ENCODE results near the gene COL23A1.
"Not testable (repeated sequence)": the region's sequence is repeated elsewhere in the genome, so short reads cannot be mapped to it uniquely, and the experiment has no call there.

The COL23A1 gene

GRCh38 chr5:178371362-178372111, 218.7 kb downstream of the COL23A1 start:
- no peaks in the 10 kb centered on the region for H3K4me1 Mint-ChIP-seq
- H3K4me3 Mint-ChIP-seq, result no peak overlapping the region
- H3K27ac Mint-ChIP-seq, result no peak overlapping the region
- peaks cover 2% of the 10 kb centered on the region for H3K27me3 Mint-ChIP-seq
- no peaks in the 10 kb centered on the region for H3K9me3 Mint-ChIP-seq
- H3K36me3 Mint-ChIP-seq, result no peaks in the 10 kb centered on the region

DNA sequence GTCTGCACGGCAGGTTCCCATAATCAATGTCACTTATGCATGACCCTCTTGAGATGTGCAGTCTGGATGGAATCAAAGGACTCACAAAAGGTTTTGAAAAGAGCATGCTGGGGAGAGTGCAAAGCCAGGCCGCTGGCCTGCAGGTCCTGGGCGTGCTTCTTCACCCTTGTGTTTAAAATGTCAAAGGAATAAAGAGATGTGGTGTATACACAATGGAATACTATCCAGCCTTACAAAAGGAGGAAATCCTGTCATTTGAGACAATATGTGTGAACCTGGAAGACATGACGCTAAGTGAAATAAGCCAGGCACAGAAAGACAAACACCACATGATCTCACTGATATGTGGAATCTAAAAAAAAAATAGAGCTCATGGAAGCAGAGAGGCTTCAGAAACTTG, 220.1 kb downstream of the COL23A1 start:
- Mint-ChIP-seq H3K4me1 (no peaks in the 10 kb centered on the region), H3K27me3 (peaks cover 2% of the 10 kb centered on the region), H3K36me3 (no peaks in the 10 kb centered on the region), H3K9me3 (no peaks in the 10 kb centered on the region), H3K4me3 (no peak overlapping the region), H3K27ac (no peak overlapping the region)

DNA sequence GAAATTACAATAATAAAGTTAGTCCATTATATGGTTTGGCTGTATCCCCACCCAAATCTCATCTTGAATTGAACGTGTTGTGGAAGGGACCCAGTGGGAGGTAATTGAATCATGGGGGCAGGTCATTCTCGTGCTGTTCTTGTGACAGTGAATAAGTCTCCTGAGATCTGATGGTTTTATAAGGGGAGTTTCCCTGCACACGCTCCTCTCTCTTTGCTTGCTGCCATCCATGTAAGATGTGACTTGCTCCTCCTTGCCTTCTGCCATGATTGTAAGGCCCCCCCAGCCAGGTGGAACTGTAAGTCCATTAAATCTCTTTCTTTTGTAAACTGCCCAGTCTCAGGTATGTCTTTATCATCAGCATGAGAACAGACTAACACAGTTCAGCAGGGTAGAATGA, 220.7 kb downstream of the COL23A1 start:
- H3K27ac Mint-ChIP-seq, H3K36me3 Mint-ChIP-seq, H3K4me1 Mint-ChIP-seq: not testable (repeated sequence)

DNA sequence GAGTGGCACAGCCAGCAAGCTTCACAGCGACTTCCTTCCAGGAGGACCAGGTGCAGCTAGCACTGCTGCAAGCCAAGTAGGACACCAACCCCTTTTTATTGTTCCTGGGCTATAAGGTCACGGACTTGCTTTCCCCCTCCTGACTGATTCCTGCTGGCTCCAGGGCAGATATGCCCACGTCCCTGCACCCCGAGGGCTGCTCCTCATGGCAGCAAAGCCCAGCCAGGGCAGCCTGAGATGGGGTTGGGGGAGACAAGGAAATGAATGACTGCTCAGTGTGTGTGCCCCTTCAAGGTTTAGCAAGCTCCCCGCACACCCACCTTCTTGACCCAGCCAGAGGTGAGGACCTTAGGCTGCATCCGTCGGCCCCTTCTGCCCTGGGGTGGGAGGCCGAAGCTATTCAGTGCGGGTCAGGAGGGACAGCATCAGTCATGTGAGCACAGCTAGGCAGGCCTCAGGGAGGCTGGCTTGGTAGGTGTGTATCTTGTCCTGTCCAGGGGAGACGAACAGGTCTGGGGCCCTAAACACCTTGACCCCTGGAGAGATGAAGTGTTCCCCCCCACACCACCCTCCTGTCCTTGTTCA, 221.4 kb downstream of the COL23A1 start:
- Mint-ChIP-seq H3K27ac (no peak overlapping the region), H3K9me3 (no peaks in the 10 kb centered on the region), H3K36me3 (no peaks in the 10 kb centered on the region), H3K4me1 (no peaks in the 10 kb centered on the region), H3K27me3 (peaks cover 2% of the 10 kb centered on the region), H3K4me3 (no peak overlapping the region)

More for the DNA sequence above, 220.7 kb downstream of the COL23A1 start:
- not testable (repeated sequence) for H3K4me3 Mint-ChIP-seq, H3K27me3 Mint-ChIP-seq, H3K9me3 Mint-ChIP-seq

- H3K36me3 Mint-ChIP-seq, result no peaks in the 10 kb centered on the region
- no peak overlapping the region for H3K27ac Mint-ChIP-seq
- no peaks in the 10 kb centered on the region for H3K4me1 Mint-ChIP-seq
- peaks cover 2% of the 10 kb centered on the region for H3K27me3 Mint-ChIP-seq
- H3K4me3 Mint-ChIP-seq, result no peak overlapping the region
- no peaks in the 10 kb centered on the region for H3K9me3 Mint-ChIP-seq
Observed at GRCh38 chr5:178368274-178368673, 221.9 kb downstream of the COL23A1 start.

- Mint-ChIP-seq H3K27ac (no peak overlapping the region), H3K9me3 (no peaks in the 10 kb centered on the region), H3K4me3 (no peak overlapping the region), H3K27me3 (peaks cover 2% of the 10 kb centered on the region), H3K4me1 (no peaks in the 10 kb centered on the region), H3K36me3 (no peaks in the 10 kb centered on the region)
Observed at GRCh38 chr5:178367736-178368120, 222.5 kb downstream of the COL23A1 start.

DNA sequence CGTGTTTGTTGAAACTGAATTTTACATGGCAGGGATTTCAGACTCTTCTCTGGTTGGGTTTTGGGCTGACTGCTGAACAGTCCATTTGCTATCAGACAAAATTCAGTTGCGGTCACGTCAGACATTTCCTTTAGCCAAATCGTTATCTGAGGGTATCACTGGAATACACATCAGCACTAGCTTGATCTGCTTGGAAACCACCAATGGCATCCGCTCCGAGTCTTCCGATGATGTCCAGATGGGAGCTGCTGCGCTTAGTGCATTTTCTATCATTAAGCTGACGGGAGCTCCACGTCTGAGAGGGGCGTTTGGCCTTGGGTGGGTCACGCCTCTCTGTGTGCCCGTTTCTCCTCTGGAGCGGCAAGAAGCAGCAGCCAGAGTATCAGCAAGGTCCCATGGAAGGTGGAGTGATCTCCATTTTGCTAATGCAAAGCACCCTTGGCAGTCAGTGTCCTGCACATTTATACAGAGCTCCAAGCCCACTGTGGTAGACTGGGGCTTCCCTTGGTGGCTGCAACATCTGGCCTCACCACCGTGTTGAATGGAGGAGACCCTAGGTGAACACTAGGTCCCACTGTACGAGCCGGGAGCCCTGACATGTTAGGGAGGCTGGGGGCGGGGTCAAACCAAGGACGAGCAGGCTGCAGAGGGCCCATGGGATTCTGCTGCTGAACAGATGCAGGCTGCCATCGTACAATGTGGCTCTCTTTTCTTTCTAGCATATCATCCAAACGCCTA, 223.0 kb downstream of the COL23A1 start:
- Mint-ChIP-seq H3K4me3 (no peak overlapping the region), H3K4me1 (no peaks in the 10 kb centered on the region), H3K9me3 (no peaks in the 10 kb centered on the region), H3K36me3 (no peaks in the 10 kb centered on the region), H3K27me3 (peaks cover 2% of the 10 kb centered on the region), H3K27ac (no peak overlapping the region)

- no peaks in the 10 kb centered on the region for H3K36me3 Mint-ChIP-seq
- no peak overlapping the region for H3K27ac Mint-ChIP-seq
- H3K27me3 Mint-ChIP-seq, result peaks cover 2% of the 10 kb centered on the region
Observed at GRCh38 chr5:178365501-178366440, 224.4 kb downstream of the COL23A1 start.

DNA sequence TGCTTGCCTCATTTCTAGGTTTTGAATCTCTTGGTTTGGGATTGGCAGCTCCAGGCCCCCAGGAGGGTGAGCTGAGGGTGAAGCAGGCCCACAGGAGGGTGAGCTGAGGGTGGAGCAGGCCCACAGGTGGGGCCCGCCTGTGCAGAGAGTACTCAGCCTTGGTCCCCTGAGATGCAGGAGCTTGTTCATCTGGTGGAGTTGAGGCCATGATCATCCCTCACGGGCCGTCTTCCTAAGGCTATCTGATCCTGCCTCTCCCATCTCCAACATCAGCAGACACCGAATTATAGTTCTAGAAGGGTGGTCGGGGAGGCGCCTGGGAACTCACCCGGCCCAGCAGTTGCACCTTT, 225.9 kb downstream of the COL23A1 start:
- no peaks in the 10 kb centered on the region for H3K4me1 Mint-ChIP-seq
- H3K27me3 Mint-ChIP-seq, result no peaks in the 10 kb centered on the region
- H3K27ac Mint-ChIP-seq, result no peak overlapping the region
- H3K36me3 Mint-ChIP-seq, result no peaks in the 10 kb centered on the region
- H3K4me3 Mint-ChIP-seq, result no peak overlapping the region
- H3K9me3 Mint-ChIP-seq, result no peaks in the 10 kb centered on the region

More at GRCh38 chr5:178365501-178366440, 224.4 kb downstream of the COL23A1 start:
- Mint-ChIP-seq H3K9me3 (no peaks in the 10 kb centered on the region), H3K4me3 (no peak overlapping the region), H3K4me1 (no peaks in the 10 kb centered on the region)

- Mint-ChIP-seq H3K9me3 (no peaks in the 10 kb centered on the region), H3K4me3 (no peak overlapping the region), H3K36me3 (no peaks in the 10 kb centered on the region), H3K4me1 (no peaks in the 10 kb centered on the region), H3K27ac (no peak overlapping the region), H3K27me3 (no peaks in the 10 kb centered on the region)
Observed at GRCh38 chr5:178363501-178364325, 226.5 kb downstream of the COL23A1 start.

- Mint-ChIP-seq H3K27ac (no peak overlapping the region), H3K27me3 (no peaks in the 10 kb centered on the region), H3K4me3 (no peak overlapping the region), H3K36me3 (no peaks in the 10 kb centered on the region), H3K4me1 (no peaks in the 10 kb centered on the region), H3K9me3 (no peaks in the 10 kb centered on the region)
Observed at GRCh38 chr5:178361657-178362445, 228.3 kb downstream of the COL23A1 start.

GRCh38 chr5:178360926-178361235, 229.3 kb downstream of the COL23A1 start:
- Mint-ChIP-seq H3K4me3 (no peak overlapping the region), H3K36me3 (no peaks in the 10 kb centered on the region), H3K4me1 (peaks cover 5% of the 10 kb centered on the region), H3K27ac (no peak overlapping the region), H3K27me3 (peaks cover 3% of the 10 kb centered on the region), H3K9me3 (no peaks in the 10 kb centered on the region)

GRCh38 chr5:178360222-178360925, 229.8 kb downstream of the COL23A1 start:
- H3K4me3 Mint-ChIP-seq, result no peak overlapping the region
- peaks cover 3% of the 10 kb centered on the region for H3K27me3 Mint-ChIP-seq
- no peak overlapping the region for H3K27ac Mint-ChIP-seq
- peaks cover 5% of the 10 kb centered on the region for H3K4me1 Mint-ChIP-seq
- H3K9me3 Mint-ChIP-seq, result no peaks in the 10 kb centered on the region
- H3K36me3 Mint-ChIP-seq, result no peaks in the 10 kb centered on the region

- Mint-ChIP-seq H3K9me3 (no peaks in the 10 kb centered on the region), H3K27ac (no peak overlapping the region), H3K36me3 (no peaks in the 10 kb centered on the region), H3K4me1 (peaks cover 5% of the 10 kb centered on the region), H3K27me3 (peaks cover 3% of the 10 kb centered on the region), H3K4me3 (no peak overlapping the region)
Observed at GRCh38 chr5:178359738-178360137, 230.5 kb downstream of the COL23A1 start.
